ENCODE results near the gene RPL27.

DNA sequence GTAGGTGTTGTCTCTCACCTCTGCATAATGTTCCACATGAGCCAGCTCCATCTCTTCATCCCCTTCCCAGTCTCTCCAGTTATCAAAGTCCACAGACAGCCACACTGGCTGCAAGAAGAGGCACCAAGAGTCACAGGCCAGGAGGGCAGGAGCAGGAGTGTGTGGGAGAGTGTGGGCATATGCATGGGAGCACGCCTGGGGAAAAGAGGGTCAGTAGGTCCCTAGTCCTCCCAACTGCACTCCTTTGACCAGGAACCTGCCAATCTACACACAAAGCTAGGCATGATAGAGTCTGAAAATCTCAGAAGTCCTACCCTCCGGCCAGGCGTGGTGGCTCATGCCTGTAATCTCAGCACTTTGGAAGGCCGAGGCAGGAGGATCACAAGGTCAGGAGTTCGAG lies 26.6 kb upstream of the RPL27 start:
- TF ChIP-seq, protein P1, sequence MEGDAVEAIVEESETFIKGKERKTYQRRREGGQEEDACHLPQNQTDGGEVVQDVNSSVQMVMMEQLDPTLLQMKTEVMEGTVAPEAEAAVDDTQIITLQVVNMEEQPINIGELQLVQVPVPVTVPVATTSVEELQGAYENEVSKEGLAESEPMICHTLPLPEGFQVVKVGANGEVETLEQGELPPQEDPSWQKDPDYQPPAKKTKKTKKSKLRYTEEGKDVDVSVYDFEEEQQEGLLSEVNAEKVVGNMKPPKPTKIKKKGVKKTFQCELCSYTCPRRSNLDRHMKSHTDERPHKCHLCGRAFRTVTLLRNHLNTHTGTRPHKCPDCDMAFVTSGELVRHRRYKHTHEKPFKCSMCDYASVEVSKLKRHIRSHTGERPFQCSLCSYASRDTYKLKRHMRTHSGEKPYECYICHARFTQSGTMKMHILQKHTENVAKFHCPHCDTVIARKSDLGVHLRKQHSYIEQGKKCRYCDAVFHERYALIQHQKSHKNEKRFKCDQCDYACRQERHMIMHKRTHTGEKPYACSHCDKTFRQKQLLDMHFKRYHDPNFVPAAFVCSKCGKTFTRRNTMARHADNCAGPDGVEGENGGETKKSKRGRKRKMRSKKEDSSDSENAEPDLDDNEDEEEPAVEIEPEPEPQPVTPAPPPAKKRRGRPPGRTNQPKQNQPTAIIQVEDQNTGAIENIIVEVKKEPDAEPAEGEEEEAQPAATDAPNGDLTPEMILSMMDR (IDR thresholded peaks at IDR 0.05) = no peak
- no peak for TF ChIP-seq POLR2A (IDR thresholded peaks at IDR 0.05)
- TF ChIP-seq POLR2AphosphoS5 (IDR thresholded peaks at IDR 0.05) = no peak
